Right lobe of liver (tissue), 6 donors: ENCODE measurements around the gene MAGI1. TPM values are rescaled to one million over a fixed set of nuclear protein-coding genes. Genes with fewer than 3 reads are reported as not detected.

Experiments used
- ATAC-seq, 4 donors: fragments of 200-7000 bp; cut with Tn5 transposase; one replicate each; pipeline ENCODE4 v1.9.1; 2020; ENCODE audit warnings: mild to moderate bottlenecking in 4 of 4, moderate library complexity in 4 of 4
- DNase-seq, 3 donors: peaks; one replicate each; pipeline ENCODE4 v3.0.0-alpha.2; 2020
- H3K27ac ChIP-seq, 3 donors: fragments of 200-600 bp; one replicate each; pipeline ENCODE4 v1.8.0; 2022
- H3K27me3 ChIP-seq, 2 donors: fragments of 200-600 bp; one replicate each; pipeline ENCODE4 v1.8.0; 2022
- H3K36me3 ChIP-seq, 4 donors: fragments of 200-600 bp; sonication (generic) in 1 of 4; one replicate each; pipeline versions ENCODE4 v1.5.1 to v1.8.0; 2017 to 2022; ENCODE audit warnings: control low read depth in 1 of 4
- H3K4me1 ChIP-seq, 4 donors: fragments of 200-600 bp; sonication (generic) in 1 of 4; one replicate each; pipeline versions ENCODE4 v1.5.1 to v1.8.0; 2017 to 2022; ENCODE audit warnings: control low read depth in 1 of 4
- H3K4me3 ChIP-seq, 3 donors: fragments of 200-600 bp; one replicate each; pipeline ENCODE4 v1.8.0; 2022
- H3K9me3 ChIP-seq, 4 donors: fragments of 200-600 bp; sonication (generic) in 1 of 4; one replicate each; pipeline versions ENCODE4 v1.5.1 to v1.8.0; 2017 to 2022; ENCODE audit warnings: control low read depth in 1 of 4
- CTCF ChIP-seq, 4 donors: fragments of 200-600 bp in 3 of 4; fragments of 450-650 bp in 1 of 4; IDR thresholded peaks; one replicate each; pipeline versions ENCODE4 v1.5.1 to v1.8.0; 2016 to 2022; ENCODE audit warnings: antibody characterized with exemption in 4 of 4, mild to moderate bottlenecking in 2 of 4
- POLR2A ChIP-seq: fragments of 450-650 bp; IDR thresholded peaks from one replicate; pipeline ENCODE4 v1.6.1; 2017; ENCODE audit warnings: antibody characterized with exemption, mild to moderate bottlenecking
- WGBS: methylation state at CpG from one replicate; pipeline ENCODE4 v1.1.6; 2018; ENCODE audit warnings: low coverage, low lambda C conversion rate; ENCODE audit not compliant: insufficient coverage; ENCODE audit errors: missing lambda C conversion rate; 5-methylcytosine and 5-hydroxymethylcytosine counted together
- intact Hi-C, 2 donors: fragments of 100-400 bp; cut with DNase I; formaldehyde crosslinking; loops; one replicate each; pipeline versions ENCODE4 v1.11.2 to v1.14.1; 2022
- total RNA-seq, 6 experiments: library from RNA; depleted of rRNA in 2 of 6; stranded (reverse); fragments of >200 nt in 2 of 6; fragmentation: NEBNext Ultra II Directional in 3 of 6; extraction: Animal tissue kit (Norgen Biotek cat#: 25700) in 3 of 6; gene quantifications; one replicate each; pipeline versions ENCODE4 v1.1.0 to v1.2.4, GENCODE V29; 2016 to 2023
- donor health status: DM: no; HTN: yes; CAD: no.
- donor health status: DM: no; HTN: no; CAD: no.
- donor health status: DM: no; HTN: no; CAD: no.
- donor health status: DM: no; HTN: yes; CAD: no.
- donor health status: DM: no; HTN: yes; CAD: no.

The MAGI1 gene
- total RNA-seq, 6 experiments from 2014 or later, result 22.6 to 37.7 (median 26.9) TPM

- no peaks in the 10 kb centered on the region for H3K27me3 ChIP-seq
- no peak for DNase-seq
- intact Hi-C loops, result no loop called here
- ATAC-seq, result no peak
- no peak overlapping the region for H3K4me3 ChIP-seq
- no peak overlapping the region for H3K27ac ChIP-seq
- TF ChIP-seq CTCF (IDR thresholded peaks at IDR 0.05), result no peak
- no peak for TF ChIP-seq POLR2A
- H3K36me3 ChIP-seq, result no peaks in the 10 kb centered on the region
- H3K4me1 ChIP-seq, result no peaks in the 10 kb centered on the region
- H3K9me3 ChIP-seq, result no peaks in the 10 kb centered on the region
These were observed 60.6 kb downstream of the MAGI1 start for GRCh38 chr3:65978116-65978515.

- TF ChIP-seq POLR2A, result no peak
- TF ChIP-seq CTCF (IDR thresholded peaks at IDR 0.05), result no peak
- ATAC-seq, result no peak
- no peak for DNase-seq
- Histone ChIP-seq H3K36me3 (no peaks in the 10 kb centered on the region), H3K9me3 (no peaks in the 10 kb centered on the region), H3K4me3 (no peak overlapping the region), H3K27me3 (no peaks in the 10 kb centered on the region), H3K27ac (no peak overlapping the region), H3K4me1 (no peaks in the 10 kb centered on the region)
- intact Hi-C loops, result no loop called here
- 76% methylated on average over 3 of the region's 3 CpGs for WGBS
These were observed 63.7 kb downstream of the MAGI1 start for GRCh38 chr3:65975032-65975431.

- Histone ChIP-seq H3K9me3 (no peaks in the 10 kb centered on the region), H3K27me3 (no peaks in the 10 kb centered on the region), H3K4me1 (no peaks in the 10 kb centered on the region), H3K36me3 (no peaks in the 10 kb centered on the region), H3K4me3 (no peak overlapping the region), H3K27ac (no peak overlapping the region)
- WGBS, result 100% methylated on average over 3 of the region's 4 CpGs
- intact Hi-C loops, result no loop called here
- DNase-seq (no peak), ATAC-seq (peak in 2 of 4 donors; percentile 17 to 27)
- no peak for TF ChIP-seq CTCF (IDR thresholded peaks at IDR 0.05)
- TF ChIP-seq POLR2A, result no peak
These were observed 64.2 kb downstream of the MAGI1 start for GRCh38 chr3:65974509-65974908.

GRCh38 chr3:65972765-65973164 is 66.0 kb downstream of the MAGI1 start:
- intact Hi-C loops, result no loop called here
- no peak for TF ChIP-seq CTCF (IDR thresholded peaks at IDR 0.05)
- no peak for TF ChIP-seq POLR2A
- 100% methylated on average over 1 of the region's 1 CpG for WGBS

More at GRCh38 chr3:65972765-65973164, 66.0 kb downstream of the MAGI1 start:
- Histone ChIP-seq H3K27me3 (no peaks in the 10 kb centered on the region), H3K36me3 (no peaks in the 10 kb centered on the region), H3K4me3 (no peak overlapping the region), H3K27ac (no peak overlapping the region), H3K9me3 (no peaks in the 10 kb centered on the region), H3K4me1 (no peaks in the 10 kb centered on the region)
- DNase-seq (no peak), ATAC-seq (no peak)
